HG03354 (cell line): ENCODE measurements around the gene ROPN1L.
A peak's percentile ranks its signal among the peaks of the same experiment; 100 is the strongest.
"Not testable (repeated sequence)": the region's sequence is repeated elsewhere in the genome, so short reads cannot be mapped to it uniquely, and the experiment has no call there.

ENCODE experiments used
- ATAC-seq: cut with Tn5 transposase; IDR thresholded peaks from one replicate; pipeline ENCODE4 v1.9.1; 2021; ENCODE audit warnings: mild to moderate bottlenecking; ENCODE audit not compliant: unreplicated experiment, poor library complexity, severe bottlenecking

The ROPN1L gene

GRCh38 chr5:10493884-10494283 lies 52.2 kb downstream of the ROPN1L start:
- ATAC-seq = no peak

GRCh38 chr5:10494497-10494896 lies 52.8 kb downstream of the ROPN1L start:
- ATAC-seq = not testable (repeated sequence)

GRCh38 chr5:10497554-10497953 lies 55.9 kb downstream of the ROPN1L start:
- no peak for ATAC-seq

GRCh38 chr5:10498350-10498749 lies 56.7 kb downstream of the ROPN1L start:
- no peak for ATAC-seq

GRCh38 chr5:10499066-10499465 lies 57.4 kb downstream of the ROPN1L start:
- ATAC-seq = no peak

- no peak for ATAC-seq
Measured at GRCh38 chr5:10499776-10500175, 58.1 kb downstream of the ROPN1L start.

- no peak for ATAC-seq
Measured at GRCh38 chr5:10500669-10501068, 59.0 kb downstream of the ROPN1L start.

GRCh38 chr5:10501554-10502075 lies 59.9 kb downstream of the ROPN1L start:
- ATAC-seq = no peak

- no peak for ATAC-seq
Measured at GRCh38 chr5:10502130-10502529, 60.5 kb downstream of the ROPN1L start.

- no peak for ATAC-seq
Measured at GRCh38 chr5:10502578-10502977, 60.9 kb downstream of the ROPN1L start.

GRCh38 chr5:10503321-10503720 lies 61.6 kb downstream of the ROPN1L start:
- no peak for ATAC-seq

GRCh38 chr5:10503997-10504793 lies 62.5 kb downstream of the ROPN1L start:
- no peak for ATAC-seq

GRCh38 chr5:10505517-10506095 lies 63.9 kb downstream of the ROPN1L start:
- ATAC-seq = peak; percentile 87

- ATAC-seq = no peak
Measured at GRCh38 chr5:10506535-10506934, 64.9 kb downstream of the ROPN1L start.

GRCh38 chr5:10507575-10508096 lies 66.0 kb downstream of the ROPN1L start:
- no peak for ATAC-seq

- ATAC-seq = no peak
Measured at GRCh38 chr5:10509575-10509974, 67.9 kb downstream of the ROPN1L start.

- no peak for ATAC-seq
Measured at GRCh38 chr5:10511741-10512640, 70.3 kb downstream of the ROPN1L start.

GRCh38 chr5:10513501-10514442 lies 72.1 kb downstream of the ROPN1L start:
- no peak for ATAC-seq

GRCh38 chr5:10514572-10514971 lies 72.9 kb downstream of the ROPN1L start:
- not testable (repeated sequence) for ATAC-seq
